GM18526 (cell line): ENCODE data around the gene DAPK3.

Source experiments
- POLR2A ChIP-seq: IDR thresholded peaks from 3 replicates; pipeline ENCODE4 v1.6.1; 2011; ENCODE audit not compliant: insufficient read length; ENCODE audit errors: extremely low read depth

Gene DAPK3

DNA sequence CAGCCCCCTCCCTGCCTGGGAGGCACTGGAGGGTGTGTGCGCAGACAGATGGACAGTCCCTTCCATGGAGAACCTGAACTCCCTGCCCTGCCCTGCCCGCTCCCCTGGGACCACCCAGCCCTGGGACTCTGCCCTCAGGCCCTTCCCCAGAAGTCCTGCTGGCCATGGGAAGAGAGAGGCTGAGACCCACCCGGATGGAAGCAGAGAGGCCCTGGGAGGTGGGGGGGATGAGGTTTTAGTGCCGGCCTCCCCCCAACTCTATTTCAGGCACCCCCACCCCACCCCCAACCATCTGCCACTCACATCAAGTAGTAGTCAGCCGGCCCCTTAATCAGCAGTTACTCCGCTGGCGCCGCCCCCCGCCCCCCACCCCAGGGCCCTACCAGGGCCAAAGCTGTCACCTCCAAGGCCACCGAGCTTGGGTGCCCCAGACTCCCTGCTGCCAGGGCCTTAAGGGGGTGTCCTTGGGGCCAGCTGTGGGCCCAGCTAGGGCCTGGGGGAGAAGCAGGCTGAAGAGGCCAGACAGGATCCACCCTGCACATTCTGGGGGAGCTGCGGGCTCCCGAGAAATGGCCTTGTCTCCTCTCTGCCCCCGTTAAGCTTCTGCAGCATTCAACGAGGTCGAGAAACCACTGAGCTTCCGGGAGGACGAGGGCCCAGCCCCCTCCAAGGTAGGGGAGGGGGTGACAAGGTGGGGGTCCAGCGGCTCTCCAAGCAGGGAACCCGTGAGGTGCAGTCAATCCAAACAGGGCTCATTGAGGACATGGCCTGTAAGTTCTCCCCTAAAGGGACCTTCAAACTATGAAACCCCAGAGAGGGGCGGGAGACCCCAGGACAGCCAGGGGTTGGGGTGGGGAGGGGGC lies 20.7 kb downstream of the DAPK3 start:
- TF ChIP-seq POLR2A: no peak

DNA sequence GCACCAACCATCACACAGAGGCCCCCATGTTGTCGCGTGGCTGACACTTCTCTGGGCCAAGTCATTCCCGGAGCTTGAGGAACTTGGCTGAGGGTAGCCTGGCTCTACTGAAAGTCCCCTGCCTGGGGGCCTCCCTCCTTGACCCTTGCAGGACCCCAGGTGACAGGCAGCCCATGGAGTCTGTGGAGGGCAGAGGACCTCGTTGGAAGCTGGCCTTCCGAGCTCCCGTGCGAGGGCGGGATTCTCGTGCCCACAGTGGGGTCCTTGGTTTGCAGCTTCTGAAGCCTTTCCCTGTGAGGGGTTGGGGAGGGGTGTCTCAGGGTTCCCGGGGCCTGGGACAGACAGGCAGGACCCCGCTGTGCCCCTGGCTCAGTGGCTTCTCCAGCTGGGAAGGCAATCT lies 21.6 kb downstream of the DAPK3 start:
- no peak for TF ChIP-seq POLR2A

DNA sequence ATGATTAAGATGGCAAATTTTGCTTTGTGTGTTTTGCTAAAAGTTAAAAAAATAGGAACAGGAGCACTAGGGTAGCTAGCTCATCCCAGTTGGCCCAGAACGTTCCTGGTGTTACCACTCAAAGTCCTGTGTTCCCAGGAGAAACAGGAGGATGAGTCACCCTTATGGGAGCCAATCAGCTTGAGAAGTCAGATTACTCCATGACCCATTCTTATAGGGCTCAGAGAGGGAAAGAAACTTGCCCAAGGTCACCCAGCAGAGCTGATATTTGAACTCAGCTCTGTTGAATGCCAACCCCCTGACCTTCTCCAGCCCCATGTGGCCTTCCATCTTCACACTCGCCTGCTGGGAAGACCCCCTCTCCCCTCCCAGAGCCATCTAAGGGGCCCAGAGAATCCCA lies 25.1 kb downstream of the DAPK3 start:
- TF ChIP-seq POLR2A: no peak

DNA sequence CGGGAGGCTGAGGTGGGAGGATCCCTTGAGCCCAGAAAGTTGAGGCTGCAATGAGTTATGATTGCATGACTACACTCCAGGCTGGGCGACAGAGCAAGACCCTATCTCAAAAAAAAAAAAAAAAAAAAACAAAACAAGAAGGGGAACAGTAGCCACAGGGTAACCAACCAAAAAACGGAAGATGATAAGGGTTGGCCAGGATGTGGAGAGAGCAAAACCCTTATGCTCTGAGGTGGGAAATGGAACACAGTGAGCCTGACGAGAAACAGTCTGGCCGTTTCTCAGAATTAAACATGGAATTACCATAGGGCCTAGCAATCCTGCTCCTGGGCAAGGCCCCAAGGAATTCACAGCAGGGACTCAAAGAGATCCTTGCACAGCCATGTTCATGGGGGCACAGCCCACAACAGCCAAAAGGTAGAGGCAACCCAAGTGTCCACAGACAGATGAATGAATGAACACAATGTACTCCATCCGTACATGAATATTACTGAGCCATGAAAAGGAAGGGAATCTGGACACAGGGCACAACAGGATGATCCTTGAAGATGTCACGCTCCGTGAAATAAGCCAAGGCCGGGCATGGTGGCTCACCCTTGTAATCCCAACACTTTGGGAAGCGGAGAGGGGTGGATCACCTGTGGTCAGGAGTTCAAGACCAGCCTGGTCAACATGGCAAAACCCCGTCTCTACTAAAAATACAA lies 26.7 kb downstream of the DAPK3 start:
- no peak for TF ChIP-seq POLR2A

DNA sequence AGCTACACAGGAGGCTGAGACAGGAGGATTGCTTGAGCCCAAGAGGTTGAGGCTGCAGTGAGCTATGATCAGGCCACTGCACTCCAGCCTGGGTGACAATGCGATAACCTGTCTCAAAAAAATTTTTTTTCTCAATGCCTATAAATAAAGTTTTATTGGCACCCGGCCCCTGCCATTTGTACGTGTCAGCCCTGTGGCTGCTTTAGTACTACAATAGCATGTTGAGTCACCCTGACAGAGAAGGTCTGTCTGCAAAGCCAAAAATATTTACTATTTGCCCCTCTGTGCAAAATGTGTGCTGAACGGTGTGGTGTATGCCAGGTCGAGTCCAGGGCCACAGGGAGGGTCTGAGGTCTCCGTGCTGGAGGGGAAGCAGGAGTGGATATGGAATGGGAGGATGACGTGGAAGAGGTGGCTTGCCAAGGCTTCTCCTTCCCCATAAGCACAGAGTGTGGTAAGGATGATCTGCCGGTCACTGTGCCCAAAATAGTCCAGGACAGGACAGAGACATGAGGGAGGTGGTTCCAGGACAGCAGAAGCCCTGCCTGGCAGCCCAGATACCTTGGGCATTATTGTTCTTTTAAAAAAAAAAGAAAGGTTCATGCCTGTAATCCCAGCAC lies 28.0 kb downstream of the DAPK3 start:
- TF ChIP-seq POLR2A: no peak

DNA sequence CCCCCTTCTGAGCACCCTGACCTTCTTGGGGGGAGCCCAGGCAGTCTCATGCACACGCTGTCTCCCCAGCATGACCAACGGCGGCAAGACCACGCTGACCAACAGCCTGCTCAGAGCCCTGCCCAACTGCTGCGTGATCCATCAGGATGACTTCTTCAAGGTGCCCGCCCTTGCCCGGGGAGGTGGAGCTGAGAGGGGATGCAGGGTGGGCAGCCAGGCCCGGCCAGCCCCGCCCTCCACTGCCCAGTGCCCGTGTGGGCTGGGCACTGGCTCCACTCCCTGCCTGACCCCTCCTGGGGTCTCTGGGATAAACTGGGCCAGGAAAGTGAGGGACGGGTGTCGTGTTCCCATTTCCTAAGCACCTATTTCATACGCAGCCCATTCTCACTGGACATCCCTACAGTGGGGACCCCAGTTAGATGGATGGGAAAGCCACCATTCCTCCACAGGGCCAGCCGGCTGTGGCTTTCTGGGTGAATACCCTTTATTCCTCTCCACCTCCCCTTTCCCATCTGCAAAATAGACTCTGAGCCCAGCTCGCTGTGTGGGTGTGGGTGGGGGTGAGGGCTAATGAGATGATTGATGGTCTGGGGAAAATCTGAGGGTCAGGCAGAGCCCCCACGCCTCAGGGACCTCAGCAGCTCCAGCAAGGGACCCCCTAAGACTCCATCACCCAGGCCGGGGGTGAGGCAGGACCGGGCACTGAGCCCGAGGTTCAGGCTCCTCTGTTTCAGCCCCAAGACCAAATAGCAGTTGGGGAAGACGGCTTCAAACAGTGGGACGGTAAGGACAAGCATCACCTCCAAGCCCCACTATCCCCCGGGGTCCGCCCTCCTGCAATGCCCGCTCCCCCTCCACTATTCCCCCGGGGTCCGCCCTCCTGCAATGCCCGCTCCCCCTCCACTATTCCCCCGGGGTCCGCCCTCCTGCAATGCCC lies 34.1 kb downstream of the DAPK3 start:
- no peak for TF ChIP-seq POLR2A

DNA sequence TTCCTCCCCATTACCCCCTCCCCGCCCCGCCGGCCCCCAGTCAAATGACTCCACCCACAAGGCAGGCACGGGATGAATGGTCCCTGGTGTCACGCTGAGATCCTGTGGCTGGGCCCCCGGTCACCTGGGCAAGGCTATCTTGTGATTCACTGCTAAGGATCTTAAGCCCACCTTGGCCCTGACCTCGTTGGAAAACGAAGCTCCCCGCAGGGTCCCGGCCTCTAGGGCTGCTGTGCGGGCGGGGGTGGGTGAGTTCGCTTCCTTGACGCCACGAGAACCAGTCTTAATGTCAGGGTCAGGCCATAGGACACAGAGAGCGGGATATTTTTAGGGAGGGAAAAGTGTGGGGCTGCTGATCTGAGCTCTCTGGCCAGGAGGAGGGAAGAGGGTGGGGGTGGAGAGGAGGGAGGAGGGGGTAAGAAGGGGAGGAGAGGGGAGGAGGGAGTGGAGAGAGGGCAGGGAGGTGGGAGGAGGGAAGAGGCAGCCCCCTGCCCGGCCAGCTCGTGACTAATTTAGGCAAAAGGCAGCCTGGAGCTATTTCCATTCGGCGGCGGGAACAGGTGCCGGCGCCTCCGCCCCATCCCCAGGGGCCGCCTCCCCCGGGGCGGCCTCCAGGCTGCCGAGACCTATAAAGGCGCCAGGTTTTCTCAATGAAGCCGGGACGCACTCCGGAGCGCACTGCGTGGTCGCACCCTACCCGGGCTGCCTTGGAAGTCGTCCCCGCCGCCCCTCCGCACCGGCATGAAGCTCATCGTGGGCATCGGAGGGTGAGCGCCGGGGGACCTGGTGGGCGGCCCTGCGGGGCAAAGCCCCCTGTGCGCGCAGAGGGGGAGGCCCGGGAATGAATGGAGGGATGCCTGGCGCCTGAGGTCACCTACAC lies 37.7 kb downstream of the DAPK3 start, which contains the start of gene NMRK2:
TSS of gene NMRK2 (plus strand) at position 139 of the 880 bp plus-strand sequence. CDS start at position 742, 603 bp downstream.
- TF ChIP-seq POLR2A: no peak

DNA sequence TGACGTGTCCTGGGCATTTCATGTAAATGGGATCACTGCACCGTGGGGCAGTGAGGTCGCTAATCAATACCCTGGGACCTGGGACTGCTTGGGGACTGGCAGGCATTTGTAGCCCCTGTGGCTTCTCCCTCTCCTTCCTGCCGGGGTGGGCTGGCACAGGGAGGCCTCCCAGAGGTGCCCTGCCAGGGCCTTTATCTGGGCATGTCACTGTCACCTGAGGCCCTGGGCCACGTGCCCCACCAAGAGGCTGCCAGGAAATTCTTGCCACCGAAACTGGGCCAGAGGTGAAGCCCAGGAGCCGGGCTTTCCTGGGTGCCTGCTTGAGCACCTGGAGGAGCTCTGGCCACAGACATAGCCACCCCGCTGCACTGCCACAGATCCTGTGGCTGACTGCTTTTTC lies 39.9 kb downstream of the DAPK3 start:
- no peak for TF ChIP-seq POLR2A

DNA sequence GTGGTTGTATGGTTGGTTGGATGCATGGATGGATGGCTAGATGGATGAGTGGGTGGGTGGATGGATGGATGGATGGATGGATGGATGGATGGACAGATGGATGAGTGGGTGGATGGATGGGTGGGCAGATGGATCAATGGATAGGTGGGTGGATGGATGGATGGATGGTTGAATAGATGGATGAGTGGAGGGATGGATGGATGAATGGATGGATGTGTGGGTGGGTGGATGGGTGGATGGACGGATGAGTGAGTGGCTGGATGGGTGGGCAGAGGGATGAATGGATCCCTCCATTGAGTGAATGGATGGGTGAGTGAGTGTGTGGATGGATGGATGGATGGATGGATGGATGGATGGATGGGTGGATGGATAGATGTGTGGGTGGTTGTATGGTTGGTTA lies 47.0 kb downstream of the DAPK3 start:
- no peak for TF ChIP-seq POLR2A

DNA sequence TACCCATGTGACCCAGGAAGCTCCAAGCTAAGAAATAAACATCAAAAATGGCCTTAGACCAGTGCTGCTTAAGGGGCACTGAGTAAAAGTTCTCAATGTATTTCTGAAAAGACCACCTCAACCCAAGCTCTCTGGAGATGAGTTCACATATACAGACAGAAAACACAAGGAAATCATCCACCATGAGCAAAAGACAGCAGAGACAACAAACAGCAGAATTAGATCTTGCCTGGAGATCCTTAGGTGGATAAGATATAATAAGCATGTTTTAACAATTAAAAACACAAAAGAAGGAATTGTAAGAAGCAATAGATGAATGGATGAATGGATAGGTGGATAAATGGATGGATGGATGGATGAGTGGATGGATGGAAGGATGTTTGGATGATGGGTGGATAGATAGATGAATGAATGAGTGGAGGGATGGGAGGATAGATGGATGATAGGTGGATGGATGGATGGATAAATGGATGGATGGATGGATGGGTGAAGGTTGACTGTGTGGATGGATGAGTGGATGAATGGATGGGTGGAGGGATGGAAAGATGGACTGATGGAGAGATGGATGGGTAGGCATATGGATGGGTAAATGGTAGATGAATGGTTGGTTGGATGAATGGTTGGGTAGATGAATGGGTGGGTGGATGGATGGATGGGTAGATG lies 47.7 kb downstream of the DAPK3 start:
- TF ChIP-seq POLR2A: no peak

DNA sequence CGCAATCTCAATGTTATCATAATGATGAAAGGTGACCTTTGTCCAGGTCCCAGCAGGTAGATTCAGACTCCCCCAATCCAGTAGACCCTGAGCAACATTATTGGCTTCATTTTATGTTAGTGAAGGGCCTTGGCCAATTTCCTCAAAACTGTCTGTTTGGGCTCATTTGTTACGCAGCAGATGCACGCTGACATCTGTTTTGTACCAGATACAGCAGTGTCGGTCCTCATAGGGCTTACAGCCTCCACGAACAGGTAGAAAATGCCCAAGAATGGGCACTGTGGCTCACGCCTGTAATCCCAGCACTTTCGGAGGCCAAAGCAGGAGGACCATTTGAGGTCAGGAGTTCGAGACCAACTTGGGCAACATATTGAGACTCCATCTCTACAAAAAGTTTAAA lies 51.1 kb downstream of the DAPK3 start:
- no peak for TF ChIP-seq POLR2A

DNA sequence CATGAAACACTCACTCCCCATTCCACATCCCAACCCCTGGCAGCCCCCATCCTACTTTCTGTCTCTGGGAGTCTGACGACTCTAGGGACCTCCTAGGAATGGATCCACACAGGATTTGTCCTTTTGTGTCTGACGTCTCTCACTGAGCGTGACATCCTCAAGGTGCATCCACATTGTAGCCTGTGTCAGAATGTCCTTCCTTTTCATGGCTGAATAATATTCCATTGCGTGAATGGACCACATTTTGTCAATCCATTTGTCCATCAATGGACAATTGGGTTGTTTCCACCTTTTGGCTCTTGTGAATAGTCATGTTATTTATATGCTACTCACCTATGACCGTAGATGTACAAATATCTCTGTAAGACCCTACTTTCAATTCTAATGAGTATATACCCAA lies 54.9 kb downstream of the DAPK3 start:
- no peak for TF ChIP-seq POLR2A

DNA sequence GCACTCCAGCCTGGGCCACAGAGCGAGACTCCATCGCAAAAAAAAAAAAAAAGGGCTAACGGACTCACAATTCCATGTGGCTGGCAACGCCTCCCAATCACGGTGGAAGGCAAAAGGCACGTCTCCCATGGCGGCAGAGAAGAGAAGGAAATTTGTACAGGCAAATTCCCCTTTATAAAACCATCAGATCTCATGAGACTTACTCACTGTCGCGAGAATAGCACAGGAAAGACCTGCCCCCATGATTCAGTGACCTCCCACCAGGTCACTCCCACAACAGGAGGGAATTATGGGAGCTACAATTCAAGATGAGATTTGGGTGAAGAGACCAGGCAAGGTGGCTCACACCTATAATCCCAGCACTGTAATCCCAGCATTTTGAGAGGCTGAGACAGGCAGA lies 56.7 kb downstream of the DAPK3 start:
- TF ChIP-seq POLR2A: no peak
